ENCODE data around the gene CD1C.
"Not testable (repeated sequence)": the region's sequence is repeated elsewhere in the genome, so short reads cannot be mapped to it uniquely, and the experiment has no call there.

CD1C gene

GRCh38 chr1:158289811-158290210, at the start of gene CD1C:
Gene CD1C (plus strand): TSS chr1:158289923. CDS start chr1:158290065, 142 bp downstream.
- no peak for DNase-seq (ENCODE audit: low read depth in 2 of 2)

- no peak for DNase-seq (ENCODE audit: low read depth in 2 of 2)
Observed at GRCh38 chr1:158246650-158247049, 43.1 kb upstream of the CD1C start.

GRCh38 chr1:158248118-158248517, 41.6 kb upstream of the CD1C start:
- peak in 1 of 2 donors; percentile 1 for DNase-seq (ENCODE audit: low read depth in 2 of 2)

GRCh38 chr1:158248771-158249170, 41.0 kb upstream of the CD1C start:
- no peak for DNase-seq (ENCODE audit: low read depth in 2 of 2)

DNA sequence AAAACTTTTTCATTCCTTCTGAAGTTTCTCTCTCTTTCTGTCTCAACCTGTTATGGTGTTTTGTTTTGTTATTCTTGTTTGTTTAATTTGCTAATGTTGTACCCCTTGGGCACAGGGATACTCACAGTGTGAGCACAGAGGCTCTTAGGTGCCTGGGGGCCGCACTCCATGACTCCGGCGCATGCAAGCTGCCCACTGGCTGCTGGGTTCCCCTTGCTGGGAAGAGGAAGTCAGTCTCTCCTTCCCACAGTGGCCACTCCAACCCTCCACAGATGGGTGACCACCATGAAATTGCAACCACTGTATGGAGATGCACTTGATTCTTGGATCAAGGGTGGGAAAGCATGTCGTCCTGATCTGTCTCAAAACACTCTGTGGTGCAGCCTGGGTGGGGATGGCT, 40.1 kb upstream of the CD1C start:
- no peak for DNase-seq (ENCODE audit: low read depth in 2 of 2)

GRCh38 chr1:158251163-158251562, 38.6 kb upstream of the CD1C start:
- DNase-seq (ENCODE audit: low read depth in 2 of 2): no peak

GRCh38 chr1:158255656-158256055, 34.1 kb upstream of the CD1C start:
- DNase-seq (ENCODE audit: low read depth in 2 of 2): no peak

DNA sequence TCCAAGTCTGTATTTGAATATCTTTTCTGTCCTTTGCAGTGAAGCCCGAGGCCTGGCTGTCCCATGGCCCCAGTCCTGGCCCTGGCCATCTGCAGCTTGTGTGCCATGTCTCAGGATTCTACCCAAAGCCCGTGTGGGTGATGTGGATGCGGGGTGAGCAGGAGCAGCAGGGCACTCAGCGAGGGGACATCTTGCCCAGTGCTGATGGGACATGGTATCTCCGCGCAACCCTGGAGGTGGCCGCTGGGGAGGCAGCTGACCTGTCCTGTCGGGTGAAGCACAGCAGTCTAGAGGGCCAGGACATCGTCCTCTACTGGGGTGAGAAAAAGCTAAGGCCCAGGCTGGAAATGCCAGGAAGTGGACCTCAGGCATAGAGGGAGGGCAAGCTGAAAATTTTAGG, 33.0 kb upstream of the CD1C start:
- not testable (repeated sequence) for DNase-seq (ENCODE audit: low read depth in 2 of 2)

DNA sequence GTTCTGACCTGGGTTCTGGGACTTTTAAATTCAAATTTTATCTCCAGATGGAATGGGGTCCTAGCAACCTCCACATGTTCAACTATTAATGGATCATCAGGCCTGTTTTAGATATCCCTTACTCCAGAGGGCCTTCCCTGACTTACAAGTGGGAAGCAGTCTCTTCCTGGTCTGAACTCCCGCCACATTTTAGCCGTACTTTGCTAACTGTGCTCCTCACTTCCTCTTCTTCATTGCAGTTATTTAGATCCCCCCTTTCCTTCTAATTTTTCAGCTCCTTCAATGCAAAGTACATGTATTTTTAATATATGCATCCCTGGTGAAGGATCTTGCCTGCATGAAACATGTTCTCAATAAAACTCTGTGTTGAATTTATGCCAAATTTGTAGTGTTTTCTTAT, 31.8 kb upstream of the CD1C start:
- DNase-seq (ENCODE audit: low read depth in 2 of 2): no peak

DNA sequence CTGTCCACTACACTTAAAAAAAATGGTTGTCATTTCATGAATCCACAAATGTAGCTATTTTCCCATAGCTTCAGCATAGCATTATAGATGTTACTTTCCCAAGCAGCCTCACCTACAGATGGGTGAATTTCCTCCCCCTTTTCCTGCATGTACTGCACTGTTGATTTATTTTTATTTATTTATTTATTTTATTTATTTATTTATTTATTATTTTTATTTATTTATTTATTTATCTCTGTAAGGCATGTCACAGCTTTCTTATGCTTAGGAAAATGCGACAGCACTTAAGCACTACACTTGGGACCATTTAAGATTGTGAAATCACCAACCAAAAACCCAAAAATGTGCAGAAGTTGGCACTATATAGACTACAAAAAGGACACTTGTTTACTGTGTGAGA, 30.6 kb upstream of the CD1C start:
- DNase-seq (ENCODE audit: low read depth in 2 of 2): no peak

- no peak for DNase-seq (ENCODE audit: low read depth in 2 of 2)
Observed at GRCh38 chr1:158272681-158273080, 17.0 kb upstream of the CD1C start.

- no peak for DNase-seq (ENCODE audit: low read depth in 2 of 2)
Observed at GRCh38 chr1:158274797-158275196, 14.9 kb upstream of the CD1C start.

GRCh38 chr1:158282421-158282820, 7.3 kb upstream of the CD1C start:
- DNase-seq (ENCODE audit: low read depth in 2 of 2): not testable (repeated sequence)

GRCh38 chr1:158283965-158284364, 5.8 kb upstream of the CD1C start:
- DNase-seq (ENCODE audit: low read depth in 2 of 2): no peak

DNA sequence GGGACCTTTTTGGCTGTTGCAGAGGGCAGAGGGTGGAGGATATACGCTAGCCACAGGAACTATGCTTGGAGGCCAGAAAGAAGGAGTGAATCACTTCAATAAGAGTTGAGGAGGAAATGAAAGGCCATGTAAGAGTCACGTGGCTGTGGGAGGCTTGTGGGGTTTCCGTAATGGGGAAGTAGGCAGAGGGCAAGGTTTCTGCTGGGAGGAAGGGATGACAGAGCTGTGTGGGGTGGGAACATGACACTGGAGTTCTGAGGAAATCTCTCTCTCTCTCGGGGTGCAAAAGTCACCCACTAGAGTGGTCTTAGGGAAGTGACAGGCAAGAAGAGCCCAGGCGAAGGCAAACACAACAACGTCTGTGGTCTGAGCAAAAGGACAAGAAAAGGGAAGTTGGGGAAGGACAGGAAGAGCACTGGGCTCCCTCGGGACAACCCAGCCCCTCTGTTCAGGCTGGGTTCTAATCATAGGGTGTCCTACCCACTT, 3.9 kb upstream of the CD1C start:
- DNase-seq (ENCODE audit: low read depth in 2 of 2): peak in 1 of 2 donors; percentile 2

- DNase-seq (ENCODE audit: low read depth in 2 of 2): no peak
Observed at GRCh38 chr1:158286487-158286886, 3.2 kb upstream of the CD1C start.

DNA sequence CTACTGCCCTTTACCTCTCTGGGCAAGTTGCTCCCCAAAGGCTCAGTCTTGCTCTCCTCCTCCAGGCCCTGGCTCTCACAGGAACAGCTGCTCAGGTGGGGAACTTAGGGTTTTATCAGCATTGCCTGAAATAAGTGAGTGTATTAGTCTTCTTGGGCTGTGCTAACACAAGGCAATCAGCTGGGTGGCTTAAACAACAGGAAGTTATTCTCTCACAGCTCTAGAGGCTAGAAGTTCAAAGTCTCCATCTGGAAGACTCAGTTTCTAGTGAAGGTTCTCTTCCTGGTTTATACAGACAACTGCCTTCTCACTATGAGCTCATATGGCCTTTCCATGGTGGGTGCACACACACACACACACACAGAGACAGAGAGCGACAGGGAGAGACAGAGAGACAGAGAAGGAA, 2.8 kb upstream of the CD1C start:
- no peak for DNase-seq (ENCODE audit: low read depth in 2 of 2)

- no peak for DNase-seq (ENCODE audit: low read depth in 2 of 2)
Observed at GRCh38 chr1:158290321-158290844, 660 bp downstream of the CD1C start.

DNA sequence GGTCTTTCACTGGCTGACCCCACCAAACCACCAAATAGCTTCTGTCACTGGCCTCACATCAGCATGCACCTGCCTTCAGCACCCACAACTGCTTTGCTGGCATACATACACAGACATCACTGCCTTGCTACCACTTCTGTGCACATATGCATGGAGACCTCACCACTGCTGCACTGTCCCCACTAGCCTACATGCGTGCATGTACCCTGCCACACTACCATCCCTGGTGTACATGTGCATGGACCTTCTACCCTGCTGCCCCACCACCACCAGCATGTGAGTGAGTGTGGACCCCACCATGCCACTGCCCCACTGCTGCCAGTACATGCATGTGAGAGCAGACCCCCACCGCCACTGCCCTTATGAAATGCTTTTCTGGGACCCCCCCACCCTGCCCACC, 6.1 kb downstream of the CD1C start:
- no peak for DNase-seq (ENCODE audit: low read depth in 2 of 2)

GRCh38 chr1:158310623-158311022, 20.9 kb downstream of the CD1C start:
- no peak for DNase-seq (ENCODE audit: low read depth in 2 of 2)

GRCh38 chr1:158311066-158311465, 21.3 kb downstream of the CD1C start:
- no peak for DNase-seq (ENCODE audit: low read depth in 2 of 2)

DNA sequence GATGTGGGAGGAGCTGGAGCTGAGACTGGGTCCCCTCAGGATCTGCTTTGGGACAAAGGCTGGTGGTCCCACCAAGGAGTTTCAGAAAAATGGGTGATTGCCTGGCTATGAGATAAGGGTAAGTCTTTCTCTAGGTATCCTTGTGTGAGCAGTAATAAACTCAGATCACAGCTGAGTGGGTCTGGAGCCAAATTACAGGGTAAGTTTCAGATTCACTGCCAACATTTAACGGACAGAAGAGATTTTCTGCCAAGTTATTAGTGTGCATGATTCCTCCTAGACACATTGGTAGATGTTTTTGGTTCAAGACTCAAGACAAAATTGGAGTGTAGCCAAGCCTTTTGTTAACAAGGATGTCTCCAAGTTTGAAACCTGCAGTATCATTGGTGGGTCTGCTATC, 34.1 kb downstream of the CD1C start:
- DNase-seq (ENCODE audit: low read depth in 2 of 2): no peak

DNA sequence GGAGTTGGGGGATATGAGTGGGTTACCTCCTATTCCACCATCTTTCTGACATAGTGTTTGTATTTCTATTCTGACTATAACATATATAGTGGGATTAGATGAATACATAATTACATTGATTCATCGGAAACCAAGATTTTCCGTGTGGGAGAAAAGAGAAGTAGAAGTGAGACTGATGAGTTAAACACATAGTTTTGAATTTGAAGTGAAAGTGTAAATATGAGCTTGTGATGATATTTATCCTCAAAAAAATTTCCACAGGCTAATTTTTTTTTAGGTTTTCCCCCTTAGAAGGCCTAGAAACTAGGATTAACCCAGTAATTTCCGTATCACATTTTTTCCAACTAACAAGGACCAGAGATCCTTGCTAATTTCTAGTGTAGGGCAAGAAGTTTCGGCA, 34.7 kb downstream of the CD1C start:
- no peak for DNase-seq (ENCODE audit: low read depth in 2 of 2)

DNA sequence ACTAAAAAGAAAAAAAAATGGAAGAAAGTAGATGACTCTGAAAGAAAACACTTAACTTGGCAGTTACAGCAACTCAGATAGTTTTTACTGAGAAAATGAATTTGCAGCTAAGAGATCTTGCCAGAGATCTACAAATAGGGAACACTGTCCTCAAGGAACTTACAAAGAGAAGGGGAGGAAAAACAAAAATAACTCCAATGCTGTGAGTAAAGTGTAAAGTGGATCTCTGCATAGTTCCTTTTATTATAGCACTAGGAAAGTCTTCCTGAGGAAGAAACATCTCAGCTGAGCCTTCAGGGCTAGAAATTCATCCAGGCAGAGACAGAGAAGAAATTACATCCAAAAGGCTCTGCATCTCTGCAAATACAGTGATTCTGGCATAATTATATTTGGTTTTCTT, 37.8 kb downstream of the CD1C start:
- DNase-seq (ENCODE audit: low read depth in 2 of 2): no peak
